H1 (cell line): ENCODE measurements around the gene ARRB1. TPM values are rescaled to one million over a fixed set of nuclear protein-coding genes. Genes with fewer than 3 reads are reported as not detected.
A peak's percentile ranks its signal among the peaks of the same experiment; 100 is the strongest.

Experiments
- CTCF ChIA-PET: fragments of 300-600 bp; sonication (Branson Sonifier 250); formaldehyde crosslinking; loops from one replicate; lab custom pipeline; 2021; ENCODE audit not compliant: partially characterized antibody; lab: Charles Lee
- POLR2A ChIA-PET: fragments of 300-600 bp; sonication (Branson Sonifier 250); formaldehyde crosslinking; loops from one replicate; lab custom pipeline; 2021; ENCODE audit warnings: inconsistent platforms; ENCODE audit not compliant: partially characterized antibody; lab: Charles Lee
- DNase-seq, 2 experiments: peaks; one replicate each; pipeline versions ENCODE4 v3.0.0 to v3.0.0-alpha.2; 2010 to 2022; ENCODE audit warnings: low spot score in 2 of 2, low read depth in 1 of 2, mixed read lengths in 1 of 2
- FAIRE-seq: peaks from 2 replicates; lab custom pipeline; 2011; peaks lifted over from hg19 to GRCh38; lab: Jason Lieb, UNC
- H2AFZ ChIP-seq: 2 replicates; pipeline ENCODE4 v1.8.1; 2012; ENCODE audit warnings: low read length, inconsistent platforms
- H2AK5ac ChIP-seq: 2 replicates; pipeline ENCODE4 v1.6.1; 2013; ENCODE audit warnings: low read depth, low read length
- H2BK120ac ChIP-seq: replicated peaks from 2 replicates; pipeline ENCODE3; 2013; ENCODE audit warnings: low read depth, low read length, inconsistent platforms
- H2BK12ac ChIP-seq: 2 replicates; pipeline ENCODE4 v1.6.1; 2013; ENCODE audit warnings: low read depth, low read length
- H2BK15ac ChIP-seq: 2 replicates; pipeline ENCODE4 v1.6.1; 2013; ENCODE audit warnings: low read length
- H2BK20ac ChIP-seq: 2 replicates; pipeline ENCODE4 v1.6.1; 2013; ENCODE audit warnings: low read length
- H2BK5ac ChIP-seq: 2 replicates; pipeline ENCODE4 v1.6.1; 2013; ENCODE audit warnings: low read depth, low read length
- H3K14ac ChIP-seq: 2 replicates; pipeline ENCODE4 v1.6.1; 2013; ENCODE audit warnings: inconsistent platforms; ENCODE audit not compliant: insufficient read length
- H3K18ac ChIP-seq: 2 replicates; pipeline ENCODE4 v1.6.1; 2013; ENCODE audit warnings: low read length; ENCODE audit errors: extremely low read depth
- H3K23ac ChIP-seq: 2 replicates; pipeline ENCODE4 v1.6.1; 2013; ENCODE audit warnings: inconsistent platforms; ENCODE audit not compliant: insufficient read length
- H3K23me2 ChIP-seq: 2 replicates; pipeline ENCODE4 v1.6.1; 2013; ENCODE audit warnings: low read depth, low read length
- H3K27ac ChIP-seq: 2 replicates; pipeline ENCODE4 v1.6.1; 2011; ENCODE audit warnings: low read depth, low read length, inconsistent platforms
- H3K27me3 ChIP-seq, 4 experiments: replicated peaks in 1 of 4; 1 replicate in 1 of 4; 2 replicates in 3 of 4; pipeline versions ENCODE4 v1.6.1 to v1.8.1; 2011 to 2013; ENCODE audit warnings: low read length in 3 of 4, mild to moderate bottlenecking in 3 of 4, inconsistent platforms in 2 of 4, mixed read lengths in 2 of 4, moderate library complexity in 1 of 4; ENCODE audit not compliant: control insufficient read depth in 3 of 4, insufficient read depth in 3 of 4; ENCODE audit errors: extremely low read depth in 1 of 4
- H3K36me3 ChIP-seq, 4 experiments: 2 replicates each; pipeline versions ENCODE4 v1.6.1 to v1.8.1; 2011 to 2013; ENCODE audit warnings: mild to moderate bottlenecking in 4 of 4, low read length in 3 of 4, moderate library complexity in 2 of 4, control low read depth in 1 of 4, inconsistent platforms in 1 of 4; ENCODE audit not compliant: insufficient read depth in 4 of 4, control insufficient read depth in 2 of 4
- H3K4ac ChIP-seq: replicated peaks from 2 replicates; pipeline ENCODE3; 2013; ENCODE audit warnings: low read length, low read depth, mixed read lengths, inconsistent platforms; ENCODE audit not compliant: insufficient read length
- H3K4me1 ChIP-seq, 4 experiments: replicated peaks in 1 of 4; 1 replicate in 1 of 4; 2 replicates in 3 of 4; pipeline versions ENCODE4 v1.6.1 to v1.8.1; 2011 to 2013; ENCODE audit warnings: low read length in 3 of 4, inconsistent platforms in 2 of 4, mixed read lengths in 1 of 4; ENCODE audit not compliant: insufficient read depth in 4 of 4, control insufficient read depth in 3 of 4
- H3K4me2 ChIP-seq, 2 experiments: 2 replicates each; pipeline versions ENCODE4 v1.6.1 to v1.8.1; 2011 to 2013; ENCODE audit warnings: low read depth in 2 of 2, low read length in 2 of 2, control low read depth in 1 of 2, inconsistent platforms in 1 of 2, mild to moderate bottlenecking in 1 of 2; ENCODE audit not compliant: insufficient read depth in 1 of 2
- H3K4me3 ChIP-seq, 4 experiments: fragments of 200-600, 300-600 bp in 1 of 4; sonication (generic), shearing (Covaris generic), sonication (Bioruptor Twin) in 1 of 4; 2 replicates each; pipeline versions ENCODE4 v1.5.1 to v1.8.1; 2011 to 2016; ENCODE audit warnings: low read length in 4 of 4, low read depth in 3 of 4, control low read depth in 2 of 4, inconsistent platforms in 2 of 4, mild to moderate bottlenecking in 2 of 4, mixed read lengths in 1 of 4, moderate library complexity in 1 of 4; ENCODE audit not compliant: insufficient read depth in 2 of 4; ENCODE audit errors: extremely low read depth in 1 of 4
- H3K56ac ChIP-seq: replicated peaks from 2 replicates; pipeline ENCODE3; 2013; ENCODE audit warnings: low read depth, mild to moderate bottlenecking, mixed read lengths, low read length, inconsistent platforms; ENCODE audit not compliant: insufficient read length
- H3K79me1 ChIP-seq: 2 replicates; pipeline ENCODE4 v1.6.1; 2013; ENCODE audit warnings: low read depth, low read length, control low read depth
- H3K79me2 ChIP-seq, 2 experiments: 2 replicates each; pipeline versions ENCODE4 v1.6.1 to v1.8.1; 2012 to 2013; ENCODE audit warnings: low read length in 2 of 2, mild to moderate bottlenecking in 2 of 2, inconsistent platforms in 1 of 2; ENCODE audit not compliant: insufficient read depth in 2 of 2, control insufficient read depth in 1 of 2
- H3K9ac ChIP-seq, 4 experiments: replicated peaks in 1 of 4; 1 replicate in 1 of 4; 2 replicates in 3 of 4; pipeline versions ENCODE4 v1.6.1 to v1.8.1; 2011 to 2013; ENCODE audit warnings: low read depth in 3 of 4, low read length in 3 of 4, control low read depth in 2 of 4, mild to moderate bottlenecking in 2 of 4, moderate library complexity in 2 of 4, inconsistent platforms in 1 of 4; ENCODE audit errors: extremely low read depth in 1 of 4
- H3K9me3 ChIP-seq, 2 experiments: 2 replicates each; pipeline versions ENCODE4 v1.6.1 to v1.8.1; 2012 to 2013; ENCODE audit warnings: mild to moderate bottlenecking in 2 of 2, moderate library complexity in 2 of 2, control low read depth in 1 of 2, inconsistent platforms in 1 of 2, low read depth in 1 of 2, low read length in 1 of 2, mixed read lengths in 1 of 2; ENCODE audit not compliant: insufficient read depth in 2 of 2
- H4K20me1 ChIP-seq, 2 experiments: replicated peaks in 1 of 2; 2 replicates each; pipeline versions ENCODE3 to v1.8.1; 2011 to 2013; ENCODE audit warnings: inconsistent platforms in 2 of 2, low read length in 2 of 2, mild to moderate bottlenecking in 1 of 2; ENCODE audit not compliant: insufficient read depth in 2 of 2, control insufficient read depth in 1 of 2
- H4K5ac ChIP-seq: 2 replicates; pipeline ENCODE4 v1.6.1; 2013; ENCODE audit warnings: low read length, low read depth, mixed read lengths, inconsistent platforms; ENCODE audit not compliant: insufficient read length
- H4K8ac ChIP-seq: 2 replicates; pipeline ENCODE4 v1.8.0; 2013; ENCODE audit warnings: mild to moderate bottlenecking, moderate library complexity, low read length, inconsistent platforms; ENCODE audit not compliant: insufficient read depth; ENCODE audit errors: extremely low read depth
- H4K91ac ChIP-seq: replicated peaks from 2 replicates; pipeline ENCODE3; 2013; ENCODE audit warnings: low read length, mixed read lengths, inconsistent platforms; ENCODE audit not compliant: insufficient read length
- ASH2L ChIP-seq: fragments of 200-600, 300-600 bp; sonication (generic); IDR thresholded peaks from one replicate; pipeline ENCODE4 v1.7.1; 2017; ENCODE audit warnings: low read length
- CTCF ChIP-seq, 3 experiments: IDR thresholded peaks; 1 replicate in 2 of 3; 2 replicates in 1 of 3; pipeline versions ENCODE4 v1.5.1 to v1.6.1; 2011; ENCODE audit warnings: low read length in 3 of 3, mild to moderate bottlenecking in 3 of 3, inconsistent platforms in 2 of 3, low read depth in 1 of 3, moderate library complexity in 1 of 3; ENCODE audit not compliant: insufficient read depth in 1 of 3; ENCODE audit errors: control extremely low read depth in 1 of 3
- RFX5 ChIP-seq: IDR thresholded peaks from 2 replicates; pipeline ENCODE4 v1.6.1; 2011; ENCODE audit warnings: low read depth, low read length, improper control_type of control experiment, borderline replicate concordance
- SIRT6 ChIP-seq: IDR thresholded peaks from one replicate; pipeline ENCODE4 v1.7.1; 2012; ENCODE audit warnings: low read length, inconsistent platforms
- SP4 ChIP-seq: IDR thresholded peaks from 2 replicates; pipeline ENCODE4 v1.6.1; 2012; ENCODE audit warnings: low read length, inconsistent platforms
- SUZ12 ChIP-seq: fragments of 200-600 bp; sonication (generic); IDR thresholded peaks from 2 replicates; pipeline ENCODE4 v1.6.1; 2012; ENCODE audit warnings: mild to moderate bottlenecking, inconsistent platforms, low read length, moderate library complexity, mixed read lengths
- TAF1 ChIP-seq: IDR thresholded peaks from 2 replicates; pipeline ENCODE4 v1.6.1; 2011; ENCODE audit warnings: mild to moderate bottlenecking, low read depth, low read length
- USF2 ChIP-seq: IDR thresholded peaks from 2 replicates; pipeline ENCODE4 v1.6.1; 2011; ENCODE audit warnings: low read length, improper control_type of control experiment
- YY1 ChIP-seq: IDR thresholded peaks from 2 replicates; pipeline ENCODE4 v1.6.1; 2011; ENCODE audit warnings: low read depth, mild to moderate bottlenecking, low read length
- WGBS, 2 experiments: shearing (Covaris generic) in 1 of 2; methylation state at CpG; one replicate each; pipeline versions ENCODE4 v1.1.6 to v1.1.7; 2013 to 2015; ENCODE audit warnings: low lambda C conversion rate in 2 of 2, mixed read lengths in 2 of 2, inconsistent platforms in 1 of 2, low coverage in 1 of 2, missing lambda C conversion rate in 1 of 2; ENCODE audit not compliant: insufficient replicate concordance in 2 of 2, insufficient coverage in 1 of 2, insufficient read length in 1 of 2; ENCODE audit errors: extremely low coverage in 1 of 2, missing lambda C conversion rate in 1 of 2; 5-methylcytosine and 5-hydroxymethylcytosine counted together
- polyA plus RNA-seq, 7 experiments: library from polyadenylated mRNA; depleted of rRNA in 3 of 7; stranded (reverse) in 5 of 7; unstranded in 2 of 7; fragments of >200 nt in 5 of 7; fragments of 200-250 nt in 2 of 7; gene quantifications; 1 replicate in 5 of 7; 2 replicates in 1 of 7; 4 replicates in 1 of 7; pipeline versions ENCODE4 v1.2.1 to v1.2.3, GENCODE V29; 2011 to 2013; ENCODE audit warnings: missing spikeins in 2 of 7, mixed read lengths in 2 of 7
- total RNA-seq: library from RNA; stranded (reverse); fragmentation: NEBNext Ultra II Directional; extraction: Animal tissue kit (Norgen Biotek cat#: 25700); gene quantifications from 2 replicates; pipeline ENCODE4 v1.2.1, GENCODE V29; 2021

The ARRB1 gene
- total and polyA plus RNA-seq, 2 of the 8 experiments (the other 6 are each of a cell fraction or from before 2014, with no cell fraction given): 9.4 to 31.8 TPM

- Histone ChIP-seq H3K79me1 (no peaks in the 10 kb centered on the region), H3K9me3 (no peaks in the 10 kb centered on the region), H3K4ac (no peak overlapping the region), H2BK15ac (0 out of 2 replicates have a peak overlapping the region, but pooled peaks have one; percentile 29), H4K20me1 (no peaks in the 10 kb centered on the region), H3K9ac (no peak overlapping the region), H2BK12ac (no peak overlapping the region), H3K4me1 (peaks cover 0 to 7% (median 4%) of the 10 kb centered on the region in 4 experiments; a peak in 5 of 7 replicates), H2BK5ac (no peak overlapping the region), H2BK20ac (no peak overlapping the region), H3K27me3 (no peaks in the 10 kb centered on the region), H3K4me3 (no peak overlapping the region), H3K23me2 (no peaks in the 10 kb centered on the region), H2AK5ac (no peak overlapping the region; the same call in 1 of the 2 replicates), H2AFZ (no peak overlapping the region; the same call in 1 of the 2 replicates), H3K79me2 (no peaks in the 10 kb centered on the region), H4K91ac (no peak overlapping the region), H3K23ac (no peak overlapping the region), H3K18ac (no peak overlapping the region; the same call in 1 of the 2 replicates), H3K27ac (no peak overlapping the region), H4K5ac (no peak overlapping the region), H3K56ac (no peak overlapping the region), H3K14ac (no peak overlapping the region), H3K36me3 (no peaks in the 10 kb centered on the region), H3K4me2 (no peak overlapping the region), H4K8ac (peak overlapping the region; percentile 11; the same call in 1 of the 2 replicates), H2BK120ac (no peak overlapping the region)
- WGBS, 2 experiments: 87% methylated on average over 16 of the region's 16 CpGs; no CpG with 5 or more reads in 1 of the 2 experiments
- FAIRE-seq: no peak
- ChIA-PET CTCF (interaction anchor here (0.7 to 1.9 kb wide), 6 partner anchors 13 to 161 kb away, joined by 3 to 8 read pairs (median 4); no protein-coding TSS in a partner anchor), POLR2A (interaction anchor here (1.5 to 2.5 kb wide), 3 partner anchors 11 to 15 kb away, joined by 3 to 7 read pairs (median 4); no protein-coding TSS in a partner anchor)
- no peak for DNase-seq
- no peak for TF ChIP-seq CTCF (IDR thresholded peaks at IDR 0.05; ENCODE audit: control extremely low read depth in 1 of 3, insufficient read depth in 1 of 3, low read depth in 1 of 3, low read length in 3 of 3)
- no peak for TF ChIP-seq SUZ12
- TF ChIP-seq TAF1: no peak
- TF ChIP-seq USF2: no peak
- TF ChIP-seq RFX5: no peak
- no peak for TF ChIP-seq YY1
- TF ChIP-seq SP4: no peak
- TF ChIP-seq ASH2L: no peak
- TF ChIP-seq SIRT6: no peak
These were observed 49.7 kb downstream of the ARRB1 start for GRCh38 chr11:75301601-75302345.
